ENCODE results near the gene TPCN2. TPM values are rescaled to one million over a fixed set of nuclear protein-coding genes. Genes with fewer than 3 reads are reported as not detected.

The TPCN2 gene
- total and polyA plus RNA-seq, 2 of the 8 experiments (the other 6 are each of a cell fraction or from before 2014, with no cell fraction given), result 9.7 to 18.6 TPM

DNA sequence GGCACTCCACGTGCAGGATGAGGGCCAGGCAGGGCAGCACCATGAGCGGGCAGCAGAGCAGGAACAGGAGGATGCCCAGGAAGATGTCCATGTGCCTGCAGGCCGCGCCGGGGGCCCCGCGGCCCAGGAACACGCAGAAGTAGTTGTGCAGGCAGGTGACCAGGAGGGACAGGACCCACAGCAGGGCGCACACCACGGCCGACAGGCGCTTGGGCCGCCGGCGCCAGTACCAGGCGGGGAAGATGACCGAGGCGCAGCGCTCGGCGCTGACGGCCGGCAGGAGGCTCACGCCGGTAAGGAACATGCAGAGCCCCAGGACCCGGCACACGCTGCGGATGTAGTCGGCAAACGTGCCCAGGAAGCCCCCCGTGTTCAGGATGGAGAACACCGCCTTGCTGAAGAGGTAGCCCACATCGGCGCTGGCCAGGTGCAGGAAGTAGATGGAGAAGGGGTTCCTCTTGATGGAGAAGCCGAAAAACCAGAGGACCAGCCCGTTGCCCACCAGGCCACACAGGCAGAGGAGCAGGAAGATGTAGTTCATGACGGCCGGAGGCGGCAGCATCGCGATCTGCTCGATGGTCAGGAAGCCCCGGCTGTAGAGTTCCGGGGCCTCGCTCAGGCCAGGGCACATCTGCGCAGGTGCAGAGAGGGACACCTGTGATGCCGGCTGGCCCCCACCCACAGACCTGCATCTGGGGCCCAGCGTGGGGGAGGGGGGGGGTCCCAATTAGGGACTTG, 42.9 kb upstream of the TPCN2 start:
- H3K14ac ChIP-seq (ENCODE audit: insufficient read length), result no peak overlapping the region
- H3K79me1 ChIP-seq (ENCODE audit: low read depth, low read length), result no peaks in the 10 kb centered on the region
- no peak overlapping the region for H3K56ac ChIP-seq (replicated peaks; ENCODE audit: insufficient read length, low read depth, low read length)
- no peak overlapping the region for H2AFZ ChIP-seq (ENCODE audit: low read length)
- H3K9ac ChIP-seq (replicated peaks in 1 of 4; ENCODE audit: extremely low read depth in 1 of 4, low read depth in 3 of 4, low read length in 3 of 4), result no peak overlapping the region
- no peaks in the 10 kb centered on the region for H4K20me1 ChIP-seq (replicated peaks in 1 of 2; ENCODE audit: control insufficient read depth in 1 of 2, insufficient read depth in 2 of 2, low read length in 2 of 2)
- no peak overlapping the region for H2BK20ac ChIP-seq (ENCODE audit: low read length)
- no peak overlapping the region for H2AK5ac ChIP-seq (ENCODE audit: low read depth, low read length)
- no peak overlapping the region for H4K8ac ChIP-seq (ENCODE audit: extremely low read depth, insufficient read depth, low read length)
- peaks cover 0 to 9% (median 5%) of the 10 kb centered on the region in 4 experiments; a peak in 6 of 7 replicates for H3K4me1 ChIP-seq (replicated peaks in 1 of 4; ENCODE audit: control insufficient read depth in 3 of 4, insufficient read depth in 4 of 4, low read length in 3 of 4)
- no peaks in the 10 kb centered on the region for H3K9me3 ChIP-seq (ENCODE audit: insufficient read depth in 2 of 2, low read depth in 1 of 2, low read length in 1 of 2)
- H2BK12ac ChIP-seq (ENCODE audit: low read depth, low read length), result no peak overlapping the region
- H2BK5ac ChIP-seq (ENCODE audit: low read depth, low read length), result no peak overlapping the region
- H3K18ac ChIP-seq (ENCODE audit: extremely low read depth, low read length), result no peak overlapping the region
- no peak overlapping the region for H3K27ac ChIP-seq (ENCODE audit: low read depth, low read length)
- no peak overlapping the region for H4K91ac ChIP-seq (replicated peaks; ENCODE audit: insufficient read length, low read length)
- H3K27me3 ChIP-seq (replicated peaks in 1 of 4; ENCODE audit: control insufficient read depth in 3 of 4, extremely low read depth in 1 of 4, insufficient read depth in 3 of 4, low read length in 3 of 4), result no peaks in the 10 kb centered on the region
- H3K79me2 ChIP-seq (ENCODE audit: control insufficient read depth in 1 of 2, insufficient read depth in 2 of 2, low read length in 2 of 2), result no peaks in the 10 kb centered on the region
- FAIRE-seq (no peak), DNase-seq (ENCODE audit: low read depth in 1 of 2, low spot score in 2 of 2) (no peak)
- no peaks in the 10 kb centered on the region; the same call in 1 of the 2 replicates for H3K23me2 ChIP-seq (ENCODE audit: low read depth, low read length)
- TF ChIP-seq CTBP2 (IDR thresholded peaks at IDR 0.05; ENCODE audit: borderline replicate concordance, insufficient read depth, insufficient read length, low read length) (no peak), POLR2AphosphoS5 (IDR thresholded peaks at IDR 0.05; ENCODE audit: low read depth, low read length) (no peak), GTF2F1 (IDR thresholded peaks at IDR 0.05; ENCODE audit: borderline replicate concordance, low read depth, low read length) (no peak), JUND (IDR thresholded peaks at IDR 0.05; ENCODE audit: low read length) (no peak), TCF12 (IDR thresholded peaks at IDR 0.05; ENCODE audit: low read depth, low read length) (no peak), PHF8 (conservative IDR thresholded peaks at IDR 0.05; ENCODE audit: low read depth, low read length) (no peak), MAFK (IDR thresholded peaks at IDR 0.05; ENCODE audit: low read depth, low read length) (no peak), EP300 (IDR thresholded peaks at IDR 0.05; ENCODE audit: borderline replicate concordance in 1 of 2, low read depth in 2 of 2, low read length in 2 of 2) (no peak)
- TF ChIP-seq, protein P1, sequence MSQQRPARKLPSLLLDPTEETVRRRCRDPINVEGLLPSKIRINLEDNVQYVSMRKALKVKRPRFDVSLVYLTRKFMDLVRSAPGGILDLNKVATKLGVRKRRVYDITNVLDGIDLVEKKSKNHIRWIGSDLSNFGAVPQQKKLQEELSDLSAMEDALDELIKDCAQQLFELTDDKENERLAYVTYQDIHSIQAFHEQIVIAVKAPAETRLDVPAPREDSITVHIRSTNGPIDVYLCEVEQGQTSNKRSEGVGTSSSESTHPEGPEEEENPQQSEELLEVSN (IDR thresholded peaks at IDR 0.05), result no peak
- H2BK15ac ChIP-seq (ENCODE audit: low read length), result no peak overlapping the region
- no peak overlapping the region for H4K5ac ChIP-seq (ENCODE audit: insufficient read length, low read depth, low read length)
- WGBS, 2 experiments (ENCODE audit: extremely low coverage in 1 of 2, insufficient coverage in 1 of 2, insufficient read length in 1 of 2, insufficient replicate concordance in 2 of 2, low coverage in 1 of 2, low lambda C conversion rate in 2 of 2, missing lambda C conversion rate in 1 of 2), result 93% methylated on average over 45 of the region's 48 CpGs; no CpG with 5 or more reads in 1 of the 2 experiments
- no peak overlapping the region for H3K4me2 ChIP-seq (ENCODE audit: insufficient read depth in 1 of 2, low read depth in 2 of 2, low read length in 2 of 2)
- no peak overlapping the region for H3K4ac ChIP-seq (replicated peaks; ENCODE audit: insufficient read length, low read depth, low read length)
- H3K36me3 ChIP-seq (ENCODE audit: control insufficient read depth in 2 of 4, insufficient read depth in 4 of 4, low read length in 3 of 4), result no peaks in the 10 kb centered on the region; a peak in 1 of 8 replicates
- CTCF ChIA-PET (ENCODE audit: partially characterized antibody), result interaction anchor here (0.6 to 2.2 kb wide), 2 partner anchors 15 to 82 kb away, joined by 3 to 4 read pairs; no protein-coding TSS in a partner anchor
- H3K4me3 ChIP-seq (ENCODE audit: extremely low read depth in 1 of 4, insufficient read depth in 2 of 4, low read depth in 3 of 4, low read length in 4 of 4), result no peak overlapping the region
- no peak overlapping the region for H3K23ac ChIP-seq (ENCODE audit: insufficient read length)
- no peak overlapping the region for H2BK120ac ChIP-seq (replicated peaks; ENCODE audit: low read depth, low read length)
- POLR2A ChIA-PET (ENCODE audit: partially characterized antibody), result no interaction called here
